Subcutaneous adipose tissue (tissue), 4 donors: Measurements from ENCODE around the gene SCN7A. TPM values are rescaled to one million over a fixed set of nuclear protein-coding genes. Genes with fewer than 3 reads are reported as not detected.

Source experiments
- total RNA-seq, 4 donors: library from RNA; depleted of rRNA; stranded (reverse); fragments of >200 nt; gene quantifications; one replicate each; pipeline ENCODE4 v1.1.0, GENCODE V29; 2016
- TF ChIP-seq, protein P1 (sequence below): fragments of 450-650 bp; IDR thresholded peaks from one replicate; pipeline ENCODE4 v1.5.1; 2016; ENCODE audit warnings: low read depth, mild to moderate bottlenecking, control low read depth, antibody characterized with exemption, moderate library complexity

Gene SCN7A
- 10 to 100 TPM in 1 of 4 donors, 1 to 10 TPM in 3; 4.9 to 17.2 (median 7.9) TPM for total RNA-seq

DNA sequence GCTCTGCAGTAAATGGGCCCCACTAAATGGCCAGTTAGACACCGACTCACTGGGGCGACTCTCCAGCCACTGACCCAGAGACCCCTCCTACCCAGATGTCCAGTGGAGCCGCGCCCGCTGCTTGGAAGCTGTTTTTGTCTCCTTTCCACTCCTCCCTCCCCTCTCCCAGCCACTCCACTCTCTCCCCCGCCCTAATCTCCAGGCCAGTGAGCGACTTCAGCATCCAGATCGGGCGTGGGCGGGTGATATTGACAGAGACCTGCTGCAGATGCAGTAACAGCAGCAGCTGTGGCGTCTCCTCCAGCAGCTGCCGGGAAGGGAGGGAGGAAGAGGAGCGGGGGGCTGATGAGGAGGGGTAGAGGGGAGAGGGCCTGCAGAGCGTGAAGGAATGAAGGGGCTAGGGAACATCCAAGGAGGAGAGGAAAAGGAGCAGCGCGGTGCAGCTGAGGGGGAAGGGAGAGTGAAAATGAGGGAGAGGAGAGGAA is at the start of gene SCN7A:
TSS of gene SCN7A (minus strand) at position 110 of the 485 bp plus-strand sequence. CDS start 16,553 bp downstream, outside the sequence.
- TF ChIP-seq, protein P1, sequence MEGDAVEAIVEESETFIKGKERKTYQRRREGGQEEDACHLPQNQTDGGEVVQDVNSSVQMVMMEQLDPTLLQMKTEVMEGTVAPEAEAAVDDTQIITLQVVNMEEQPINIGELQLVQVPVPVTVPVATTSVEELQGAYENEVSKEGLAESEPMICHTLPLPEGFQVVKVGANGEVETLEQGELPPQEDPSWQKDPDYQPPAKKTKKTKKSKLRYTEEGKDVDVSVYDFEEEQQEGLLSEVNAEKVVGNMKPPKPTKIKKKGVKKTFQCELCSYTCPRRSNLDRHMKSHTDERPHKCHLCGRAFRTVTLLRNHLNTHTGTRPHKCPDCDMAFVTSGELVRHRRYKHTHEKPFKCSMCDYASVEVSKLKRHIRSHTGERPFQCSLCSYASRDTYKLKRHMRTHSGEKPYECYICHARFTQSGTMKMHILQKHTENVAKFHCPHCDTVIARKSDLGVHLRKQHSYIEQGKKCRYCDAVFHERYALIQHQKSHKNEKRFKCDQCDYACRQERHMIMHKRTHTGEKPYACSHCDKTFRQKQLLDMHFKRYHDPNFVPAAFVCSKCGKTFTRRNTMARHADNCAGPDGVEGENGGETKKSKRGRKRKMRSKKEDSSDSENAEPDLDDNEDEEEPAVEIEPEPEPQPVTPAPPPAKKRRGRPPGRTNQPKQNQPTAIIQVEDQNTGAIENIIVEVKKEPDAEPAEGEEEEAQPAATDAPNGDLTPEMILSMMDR, result no peak

DNA sequence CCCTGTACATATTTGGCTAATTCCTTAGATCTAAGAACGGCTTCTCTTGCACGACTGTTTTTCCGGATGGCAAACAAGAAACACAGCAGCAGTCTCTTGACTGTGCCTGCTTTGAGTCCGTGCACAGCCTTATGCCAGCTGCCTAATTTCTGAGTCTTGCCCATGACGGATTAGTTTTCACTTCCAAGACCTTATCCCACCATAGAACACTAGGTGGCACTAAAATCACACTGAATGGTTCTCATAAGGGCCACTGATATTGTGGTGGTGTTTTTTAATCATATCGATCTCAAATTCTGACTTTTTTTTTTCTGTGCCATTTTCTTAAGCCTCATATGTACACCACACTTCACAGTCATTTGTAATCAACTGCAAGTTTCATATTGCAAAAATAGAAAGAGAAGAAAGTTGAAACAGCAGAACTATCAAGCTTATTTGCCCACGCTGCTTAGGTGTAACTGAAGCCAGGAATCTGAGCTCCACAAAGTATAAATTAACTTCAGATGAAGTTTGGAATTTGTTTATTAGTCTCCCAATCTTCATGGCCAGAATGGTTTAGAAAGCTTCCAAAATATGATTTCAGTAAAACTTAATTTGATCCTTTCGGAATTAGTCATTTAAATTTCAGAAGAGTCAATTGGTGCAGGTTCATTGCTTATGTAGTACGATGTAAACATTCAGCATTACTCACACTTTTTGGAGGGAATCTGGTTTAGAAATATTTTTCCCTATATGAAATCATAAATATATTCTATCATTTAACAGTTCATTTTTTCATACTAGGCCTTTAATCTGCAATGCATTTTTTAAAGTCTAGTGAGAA is 45.5 kb upstream of the SCN7A start:
- TF ChIP-seq, protein P1, result no peak

DNA sequence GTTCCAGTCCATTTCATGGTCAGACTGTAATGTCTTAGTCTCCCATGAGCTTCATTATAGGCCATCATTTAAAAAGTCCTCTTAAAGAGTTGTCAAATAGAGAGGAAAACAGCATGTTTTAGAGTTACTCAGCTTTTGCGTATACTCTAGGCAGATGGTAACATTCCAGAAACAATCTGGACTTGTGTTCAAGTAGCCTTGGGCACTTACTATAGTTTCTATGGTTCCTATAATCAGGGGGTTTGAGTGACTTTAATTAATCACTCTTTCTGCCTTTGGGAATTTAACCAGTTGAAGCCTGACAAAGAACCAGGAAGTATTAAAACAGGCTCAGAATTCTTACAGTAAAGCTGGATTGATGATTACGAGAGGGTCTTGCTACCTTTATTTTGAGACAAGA is 42.1 kb upstream of the SCN7A start:
- TF ChIP-seq, protein P1, result no peak

GRCh38 chr2:166521155-166521554 is 27.1 kb upstream of the SCN7A start:
- TF ChIP-seq, protein P1, result no peak

DNA sequence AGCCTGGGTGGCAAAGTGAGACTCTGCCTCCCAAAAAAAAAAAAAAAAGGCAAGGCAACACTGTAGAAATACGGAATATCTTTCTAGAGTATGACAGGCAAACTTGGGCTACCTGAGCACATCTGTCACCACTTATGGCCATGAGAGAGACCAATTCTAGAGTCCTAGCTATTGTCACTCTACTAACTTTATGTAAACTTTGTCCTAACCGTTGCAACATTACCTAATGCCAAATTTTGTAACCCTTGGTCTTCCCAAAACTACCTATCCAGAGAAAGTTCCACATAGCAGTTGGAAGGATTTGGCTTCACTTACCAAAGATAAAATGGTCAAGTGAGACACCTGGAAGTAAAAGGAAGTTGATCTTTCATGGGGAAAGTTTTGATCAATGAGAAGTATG is 26.6 kb upstream of the SCN7A start:
- TF ChIP-seq, protein P1, result no peak

DNA sequence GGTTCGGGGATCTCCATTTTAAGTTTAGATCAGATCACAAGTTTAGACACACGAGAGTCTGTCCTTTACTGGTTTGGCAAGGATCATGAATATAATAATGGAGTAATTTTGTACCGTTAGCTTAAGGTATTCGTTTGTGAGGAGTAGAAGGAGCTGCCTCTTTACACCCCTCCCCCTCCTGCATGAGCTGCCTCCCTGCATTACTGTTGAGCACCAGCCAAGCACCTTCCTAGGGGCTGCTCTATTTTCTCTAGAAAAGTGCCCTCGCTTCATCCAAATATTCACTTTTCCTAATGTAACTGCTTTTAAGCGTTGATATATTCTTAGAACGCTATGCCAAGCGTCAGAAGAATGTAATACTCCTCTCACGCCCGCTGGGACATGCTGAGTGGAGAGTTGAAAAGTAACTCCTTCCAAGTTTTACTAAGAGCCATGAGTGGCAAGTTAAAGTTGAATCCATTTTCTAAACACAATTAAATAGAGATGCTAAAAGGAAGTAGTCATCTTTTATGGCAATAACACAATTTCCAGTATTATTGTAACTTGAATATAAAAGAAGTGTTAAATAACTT is 25.4 kb upstream of the SCN7A start:
- TF ChIP-seq, protein P1, result no peak

- TF ChIP-seq, protein P1, result no peak
Observed at GRCh38 chr2:166518634-166519390, 24.8 kb upstream of the SCN7A start.
